Smooth muscle cell of the brain vasculature (primary cell): ENCODE measurements around the gene TSPAN11.
"Not testable (repeated sequence)": the region's sequence is repeated elsewhere in the genome, so short reads cannot be mapped to it uniquely, and the experiment has no call there.

Experiments
- DNase-seq: peaks from one replicate; pipeline ENCODE4 v3.0.0-alpha.2; 2012; ENCODE audit warnings: low read depth, low spot score

Gene TSPAN11

GRCh38 chr12:31019561-31019960 lies 93.0 kb downstream of the TSPAN11 start:
- DNase-seq: no peak

GRCh38 chr12:31019976-31020375 lies 93.4 kb downstream of the TSPAN11 start:
- DNase-seq: no peak

GRCh38 chr12:31020385-31021166 lies 94.0 kb downstream of the TSPAN11 start:
- DNase-seq: no peak

GRCh38 chr12:31021181-31021580 lies 94.6 kb downstream of the TSPAN11 start:
- DNase-seq: no peak

- no peak for DNase-seq
Observed at GRCh38 chr12:31021809-31022494, 95.4 kb downstream of the TSPAN11 start.

- no peak for DNase-seq
Observed at GRCh38 chr12:31023271-31023724, 96.8 kb downstream of the TSPAN11 start.

- DNase-seq: no peak
Observed at GRCh38 chr12:31026202-31026601, 99.7 kb downstream of the TSPAN11 start.

- DNase-seq: not testable (repeated sequence)
Observed at GRCh38 chr12:31027006-31027405, 100.5 kb downstream of the TSPAN11 start.

GRCh38 chr12:31029468-31029867 lies 102.9 kb downstream of the TSPAN11 start:
- no peak for DNase-seq

GRCh38 chr12:31029916-31030562 lies 103.5 kb downstream of the TSPAN11 start:
- DNase-seq: no peak

- no peak for DNase-seq
Observed at GRCh38 chr12:31031951-31032335, 105.4 kb downstream of the TSPAN11 start.

- DNase-seq: no peak
Observed at GRCh38 chr12:31033146-31033545, 106.6 kb downstream of the TSPAN11 start.

GRCh38 chr12:31033681-31034080 lies 107.1 kb downstream of the TSPAN11 start:
- no peak for DNase-seq

GRCh38 chr12:31034372-31034771 lies 107.8 kb downstream of the TSPAN11 start:
- DNase-seq: no peak

- DNase-seq: no peak
Observed at GRCh38 chr12:31035226-31035625, 108.7 kb downstream of the TSPAN11 start.

GRCh38 chr12:31035967-31036665 lies 109.6 kb downstream of the TSPAN11 start:
- no peak for DNase-seq

GRCh38 chr12:31037028-31037427 lies 110.5 kb downstream of the TSPAN11 start:
- DNase-seq: no peak

- no peak for DNase-seq
Observed at GRCh38 chr12:31037931-31038330, 111.4 kb downstream of the TSPAN11 start.

GRCh38 chr12:31041033-31041564 lies 114.6 kb downstream of the TSPAN11 start:
- no peak for DNase-seq
